Dermis microvascular lymphatic vessel endothelial cell (primary cell): ENCODE data around the gene OR5T1. TPM values are rescaled to one million over a fixed set of nuclear protein-coding genes. Genes with fewer than 3 reads are reported as not detected.

Experiments
- DNase-seq, 2 donors: peaks; one replicate each; pipeline versions ENCODE4 v3.0.0 to v3.0.0-alpha.2; 2010; ENCODE audit warnings: low read depth in 2 of 2
- total RNA-seq: library from RNA; depleted of rRNA; stranded (reverse); fragments of >200 nt; gene quantifications from 2 replicates; pipeline ENCODE4 v1.2.1, GENCODE V29; 2014

Gene OR5T1
- not detected in 2 replicates for total RNA-seq

GRCh38 chr11:56273854-56274253 lies at the start of gene OR5T1:
OR5T1 (plus strand) TSS chr11:56274154; CDS start chr11:56275639, 1,485 bp downstream.
- no peak for DNase-seq

GRCh38 chr11:56234155-56234554 lies 39.8 kb upstream of the OR5T1 start, which contains the start of gene OR5T2:
OR5T2 (minus strand) TSS chr11:56234255; CDS start chr11:56233062, 1,193 bp downstream.
- DNase-seq: no peak

GRCh38 chr11:56251954-56252353 lies 22.0 kb upstream of the OR5T1 start, which contains the start of gene OR5T3:
OR5T3 (plus strand) TSS chr11:56252254; CDS start chr11:56252254, 0 bp downstream.
- no peak for DNase-seq

GRCh38 chr11:56271092-56271491 lies 2.9 kb upstream of the OR5T1 start:
- DNase-seq: no peak

GRCh38 chr11:56292154-56292553 lies 18.2 kb downstream of the OR5T1 start, which contains the start of gene OR8H1:
OR8H1 (minus strand) TSS chr11:56292254; CDS start chr11:56291062, 1,192 bp downstream.
- no peak for DNase-seq

GRCh38 chr11:56296898-56297297 lies 22.9 kb downstream of the OR5T1 start:
- no peak for DNase-seq

GRCh38 chr11:56307836-56308235 lies 33.9 kb downstream of the OR5T1 start:
- DNase-seq: no peak

GRCh38 chr11:56314844-56315243 lies 40.9 kb downstream of the OR5T1 start, which contains the start of gene OR8K3:
OR8K3 (plus strand) TSS chr11:56315144; CDS start chr11:56318307, 3,163 bp downstream.
- DNase-seq: no peak

Other genes with a start within 250 kb of the OR5T1 start
- not detected in 2 replicates for gene OR5AS1, start 246.5 kb upstream of the OR5T1 start, total RNA-seq
- gene OR8I2, start 180.8 kb upstream of the OR5T1 start, total RNA-seq: not detected in 2 replicates
- not detected in 2 replicates for gene OR8H2, start 170.5 kb upstream of the OR5T1 start, total RNA-seq
- not detected in 2 replicates for gene OR8H3, start 151.8 kb upstream of the OR5T1 start, total RNA-seq
- gene OR8J3, start 134.0 kb upstream of the OR5T1 start, total RNA-seq: not detected in 2 replicates
- gene OR8K5, start 113.8 kb upstream of the OR5T1 start, total RNA-seq: not detected in 2 replicates
- gene OR5J2, start 97.5 kb upstream of the OR5T1 start, total RNA-seq: not detected in 2 replicates
- gene OR5T2, start 39.9 kb upstream of the OR5T1 start, total RNA-seq: not detected in 2 replicates
- gene OR5T3, start 21.9 kb upstream of the OR5T1 start, total RNA-seq: not detected in 2 replicates
- gene OR8H1, start 18.1 kb downstream of the OR5T1 start, total RNA-seq: not detected in 2 replicates
- gene OR8K3, start 41.0 kb downstream of the OR5T1 start, total RNA-seq: not detected in 2 replicates
- not detected in 2 replicates for gene OR8K1, start 71.9 kb downstream of the OR5T1 start, total RNA-seq
- gene OR8J1, start 80.1 kb downstream of the OR5T1 start, total RNA-seq: not detected in 2 replicates
- gene OR8U1, start 101.5 kb downstream of the OR5T1 start, total RNA-seq: not detected in 2 replicates
- gene OR5AL1, start 138.5 kb downstream of the OR5T1 start, total RNA-seq: not detected in 2 replicates
- gene OR5M3, start 199.2 kb downstream of the OR5T1 start, total RNA-seq: not detected in 2 replicates
- not detected in 2 replicates for gene OR5M8, start 217.2 kb downstream of the OR5T1 start, total RNA-seq